ENCODE measurements around the gene MYCN. TPM values are rescaled to one million over a fixed set of nuclear protein-coding genes. Genes with fewer than 3 reads are reported as not detected.

Gene MYCN
- polyA plus RNA-seq, 1 of the 3 experiments (the other 2 are of a cell fraction), result 0.03 TPM

- no peak overlapping the region for H3K4me2 ChIP-seq
- no peaks in the 10 kb centered on the region for H4K20me1 ChIP-seq (ENCODE audit: insufficient read depth)
- CTCF ChIA-PET, result interaction anchor here (0.9 to 1.9 kb wide), 3 partner anchors 9 to 27 kb away, joined by 3 to 6 read pairs (median 4); no protein-coding TSS in a partner anchor
- H3K79me2 ChIP-seq (ENCODE audit: insufficient read depth), result no peaks in the 10 kb centered on the region
- no peak overlapping the region for H3K4me3 ChIP-seq (ENCODE audit: low read depth in 2 of 2, low read length in 1 of 2)
- no peaks in the 10 kb centered on the region for H3F3A ChIP-seq (replicated peaks; ENCODE audit: insufficient read depth)
- no peaks in the 10 kb centered on the region for H3K9me2 ChIP-seq
- H3K9ac ChIP-seq, result no peak overlapping the region
- H2AFZ ChIP-seq (ENCODE audit: low read depth), result no peak overlapping the region
- no peak for DNase-seq
- H3K9me3 ChIP-seq, result no peaks in the 10 kb centered on the region; the same call in 1 of the 2 replicates
- H3K27ac ChIP-seq (ENCODE audit: low read depth in 2 of 2, low read length in 1 of 2), result no peak overlapping the region
- H3K27me3 ChIP-seq (ENCODE audit: insufficient read depth), result no peaks in the 10 kb centered on the region
- POLR2A ChIA-PET, result no interaction called here
- no peak for TF ChIP-seq ELF1 (IDR thresholded peaks at IDR 0.05)
- TF ChIP-seq CTCF (IDR thresholded peaks at IDR 0.05), result no peak
- TF ChIP-seq GATA2 (CRISPR knock-in tag; IDR thresholded peaks at IDR 0.05), result no peak
- no peak for TF ChIP-seq RAD21 (IDR thresholded peaks at IDR 0.05; ENCODE audit: low read length)
- no peak for TF ChIP-seq FOXM1 (IDR thresholded peaks at IDR 0.05; ENCODE audit: low read depth)
- no peak for TF ChIP-seq FOSL2 (IDR thresholded peaks at IDR 0.05; ENCODE audit: borderline replicate concordance, low read depth)
- no peak for TF ChIP-seq PBX3 (IDR thresholded peaks at IDR 0.05)
- TF ChIP-seq TAF1 (IDR thresholded peaks at IDR 0.05; ENCODE audit: borderline replicate concordance, low read depth, low read length), result no peak
- TF ChIP-seq ZBTB33 (IDR thresholded peaks at IDR 0.05; ENCODE audit: borderline replicate concordance, low read depth), result no peak
- no peak for TF ChIP-seq IRF3 (IDR thresholded peaks at IDR 0.05; ENCODE audit: low read depth, low read length)
- TF ChIP-seq POLR2AphosphoS5 (IDR thresholded peaks at IDR 0.05; ENCODE audit: low read depth, low read length), result no peak
- H3K36me3 ChIP-seq (replicated peaks in 1 of 2; ENCODE audit: control insufficient read depth in 1 of 2, insufficient read depth in 2 of 2, low read length in 1 of 2), result no peaks in the 10 kb centered on the region
- WGBS (ENCODE audit: low lambda C conversion rate), result 12% methylated on average over 5 of the region's 5 CpGs
- no peaks in the 10 kb centered on the region for H3K4me1 ChIP-seq (ENCODE audit: control insufficient read depth in 1 of 2, insufficient read depth in 2 of 2, low read depth in 1 of 2, low read length in 1 of 2)
Observed at GRCh38 chr2:15974565-15975260, 34.4 kb downstream of the MYCN start.
